NCI-H345 treated with DMSO at 0.1 percent for 48 hours (cell line): ENCODE results near the gene BCL11B.

Experiments used
- DNase-seq: peaks from one replicate; lab custom pipeline; 2025; ENCODE audit not compliant: unreplicated experiment; lab: John Stamatoyannopoulos, UW

Gene BCL11B

DNA sequence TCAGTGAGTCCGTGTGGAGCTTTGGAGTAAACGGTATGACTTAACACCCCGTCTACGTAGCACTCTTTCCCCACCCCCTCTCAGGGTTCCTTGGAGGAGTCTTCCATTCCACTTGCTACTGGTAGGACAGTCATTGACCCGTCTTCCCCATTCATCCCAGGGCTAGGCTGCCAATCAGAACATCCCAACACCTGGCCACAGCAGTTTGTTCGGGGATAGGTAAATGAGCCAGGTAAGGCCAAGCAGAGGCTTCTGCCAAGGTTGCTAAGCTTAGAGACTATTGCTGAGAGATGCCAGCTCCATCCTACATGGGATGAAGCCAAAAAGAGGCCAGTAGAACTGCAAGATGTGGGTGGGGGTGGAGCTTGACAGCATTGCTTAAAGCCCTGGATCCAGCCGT lies 130.8 kb downstream of the BCL11B start:
- DNase-seq, result no peak

GRCh38 chr14:99138999-99139865 lies 132.8 kb downstream of the BCL11B start:
- DNase-seq, result no peak

- no peak for DNase-seq
Measured at GRCh38 chr14:99137913-99138571, 134.0 kb downstream of the BCL11B start.

DNA sequence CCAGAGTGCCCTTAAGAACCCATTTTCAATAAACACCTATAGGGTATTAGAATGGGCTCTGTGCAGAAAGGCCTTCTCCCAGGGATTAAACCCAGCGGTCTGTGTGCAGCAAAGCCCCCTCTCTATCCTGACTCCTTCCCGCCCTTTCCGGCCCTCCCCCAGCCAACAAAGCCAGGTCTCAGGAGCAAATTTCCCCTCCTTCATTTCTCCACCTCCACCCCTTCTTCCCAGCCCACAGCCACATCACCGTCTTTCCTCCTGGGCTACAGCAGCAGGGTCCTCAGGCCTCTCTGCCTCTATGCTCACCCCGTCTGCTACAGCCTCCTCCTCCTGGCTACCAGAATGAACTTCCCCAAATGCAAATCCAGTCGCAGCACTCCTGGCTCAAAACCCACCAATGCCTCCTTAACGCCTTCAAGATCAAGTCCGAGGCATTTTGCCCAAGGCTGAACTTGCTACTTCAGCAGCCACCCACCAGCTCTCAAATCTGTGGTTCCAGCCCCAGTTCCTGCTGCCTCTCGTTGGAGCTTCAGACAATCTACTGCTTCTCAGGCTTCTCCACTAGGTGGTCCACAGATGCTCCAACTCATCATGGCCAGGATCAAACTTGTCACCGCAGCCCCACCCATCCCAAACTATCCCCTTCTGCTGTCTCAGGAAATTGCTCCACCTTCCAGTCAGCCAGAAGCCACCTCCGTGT lies 134.8 kb downstream of the BCL11B start:
- no peak for DNase-seq

GRCh38 chr14:99136401-99136800 lies 135.6 kb downstream of the BCL11B start:
- no peak for DNase-seq

GRCh38 chr14:99136047-99136400 lies 136.0 kb downstream of the BCL11B start:
- DNase-seq, result no peak

GRCh38 chr14:99134516-99135046 lies 137.4 kb downstream of the BCL11B start:
- no peak for DNase-seq

DNA sequence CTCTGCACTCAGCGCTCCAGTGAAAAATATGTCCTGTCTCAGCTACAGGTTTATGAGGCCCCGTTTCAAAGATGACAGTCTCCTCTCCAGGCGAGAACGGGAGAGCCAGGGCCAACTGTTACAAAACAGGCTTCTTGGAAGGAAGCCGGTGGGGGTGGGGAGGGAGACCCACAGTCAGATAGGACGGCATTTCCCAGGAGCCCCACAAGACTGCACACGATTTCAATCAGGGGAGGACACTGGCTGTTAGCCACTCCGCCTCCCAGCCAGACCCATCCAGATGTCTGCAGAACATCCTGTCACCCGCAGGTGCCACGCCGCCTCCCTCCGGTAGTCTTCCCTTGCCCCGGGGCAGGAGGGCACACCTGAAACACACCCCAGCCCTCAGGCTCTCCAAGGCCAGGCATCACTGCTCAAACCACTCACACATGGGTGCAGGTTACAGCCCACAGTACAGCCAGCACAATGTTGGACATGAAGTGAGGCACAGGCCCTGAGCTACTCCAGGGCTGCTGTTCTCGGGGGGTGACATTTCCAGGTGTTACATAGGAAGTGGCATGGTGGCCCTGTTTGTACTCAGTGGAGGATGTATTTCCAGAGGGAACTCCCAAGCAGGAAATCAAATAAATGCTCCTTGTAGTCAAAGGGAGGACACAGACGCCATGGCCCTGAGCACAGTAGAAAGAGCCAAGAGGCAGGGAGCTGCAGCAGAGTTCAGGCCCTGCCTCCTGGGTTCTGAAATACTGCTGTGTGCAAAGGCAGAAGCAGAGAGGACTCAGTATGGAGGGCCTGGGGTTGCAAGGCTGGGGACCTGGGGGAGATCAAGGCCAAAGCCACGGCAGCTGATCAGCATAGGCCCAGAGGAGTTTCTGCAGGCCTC lies 138.1 kb downstream of the BCL11B start:
- DNase-seq, result no peak

DNA sequence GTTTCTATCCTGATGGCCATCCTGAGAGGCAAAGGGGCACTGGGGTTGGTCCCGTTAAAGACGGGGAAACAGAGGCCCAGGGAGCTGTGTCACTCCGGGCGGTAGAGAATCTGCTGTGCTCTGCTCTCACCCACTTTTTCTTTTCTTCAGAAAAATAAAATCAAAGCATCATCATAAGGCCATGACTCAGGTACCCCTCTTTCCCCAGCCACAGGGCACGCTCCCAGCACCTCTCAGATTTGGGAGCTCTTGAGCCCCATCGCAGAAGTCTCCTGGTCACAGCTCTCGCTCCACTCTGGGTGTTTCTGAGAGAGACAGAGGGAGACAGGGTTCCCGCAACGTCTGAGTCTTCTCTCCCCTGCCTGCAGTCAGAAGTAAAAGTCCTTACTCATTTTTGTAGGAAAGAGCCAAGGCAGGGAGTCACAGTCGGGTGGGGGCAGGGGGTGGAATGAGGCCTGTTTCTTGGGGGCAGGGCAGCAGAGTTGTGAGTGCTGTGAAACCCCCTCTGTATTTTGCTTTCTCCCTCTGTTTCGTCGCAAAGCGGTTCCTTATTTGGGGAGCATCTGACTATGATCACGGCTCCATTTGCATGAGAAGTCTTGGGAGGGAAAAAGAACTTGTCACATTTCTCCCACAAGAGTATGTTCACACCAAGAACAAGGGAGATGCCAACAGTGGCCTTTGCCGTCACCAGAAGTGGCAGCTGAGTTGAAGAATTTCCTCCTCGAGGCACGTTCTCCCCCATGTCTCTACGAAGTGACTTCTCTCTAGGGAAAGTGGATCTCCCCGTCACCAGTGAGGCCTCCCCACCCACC lies 139.0 kb downstream of the BCL11B start:
- DNase-seq, result no peak

- no peak for DNase-seq
Measured at GRCh38 chr14:99131632-99132271, 140.2 kb downstream of the BCL11B start.

DNA sequence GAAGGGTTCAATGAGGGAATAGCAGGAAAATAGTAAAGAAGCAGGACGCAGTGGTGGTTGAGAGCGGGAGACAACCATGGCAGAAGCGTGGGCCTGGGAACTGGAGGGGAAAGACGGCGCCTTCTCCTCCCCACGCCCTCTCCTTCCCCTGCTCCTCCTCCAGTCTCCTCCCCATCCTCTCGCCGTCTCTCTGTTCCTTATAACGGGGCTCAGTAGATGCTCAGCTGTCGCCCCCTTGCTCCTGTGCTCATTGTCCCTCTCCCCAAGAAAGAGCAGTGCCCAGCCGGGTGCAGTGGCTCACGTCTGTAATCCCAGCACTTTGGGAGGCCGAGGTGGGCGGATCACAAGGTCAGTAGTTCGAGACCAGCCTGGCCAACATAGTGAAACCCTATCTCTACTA lies 142.0 kb downstream of the BCL11B start:
- DNase-seq, result no peak

GRCh38 chr14:99129211-99129696 lies 142.7 kb downstream of the BCL11B start:
- DNase-seq, result no peak

DNA sequence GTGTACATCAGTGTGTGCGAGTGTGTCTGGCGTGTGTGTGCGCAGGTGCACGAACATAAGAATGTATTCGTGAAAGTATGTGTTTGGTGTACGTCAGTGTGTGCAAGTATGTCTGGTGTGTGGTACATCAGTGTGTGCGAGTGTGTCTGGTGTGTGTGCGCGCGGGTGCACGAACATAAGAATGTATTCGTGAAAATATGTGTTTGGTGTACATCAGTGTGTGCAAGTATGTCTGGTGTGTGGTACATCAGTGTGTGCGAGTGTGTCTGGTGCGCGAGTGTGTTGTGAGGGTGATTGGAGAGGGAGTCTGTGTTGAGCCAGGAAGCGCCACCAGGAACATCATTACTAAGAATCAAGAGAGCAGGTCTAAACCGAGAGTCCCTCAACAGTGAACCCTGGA lies 143.8 kb downstream of the BCL11B start:
- no peak for DNase-seq

- DNase-seq, result no peak
Measured at GRCh38 chr14:99127651-99128167, 144.3 kb downstream of the BCL11B start.

DNA sequence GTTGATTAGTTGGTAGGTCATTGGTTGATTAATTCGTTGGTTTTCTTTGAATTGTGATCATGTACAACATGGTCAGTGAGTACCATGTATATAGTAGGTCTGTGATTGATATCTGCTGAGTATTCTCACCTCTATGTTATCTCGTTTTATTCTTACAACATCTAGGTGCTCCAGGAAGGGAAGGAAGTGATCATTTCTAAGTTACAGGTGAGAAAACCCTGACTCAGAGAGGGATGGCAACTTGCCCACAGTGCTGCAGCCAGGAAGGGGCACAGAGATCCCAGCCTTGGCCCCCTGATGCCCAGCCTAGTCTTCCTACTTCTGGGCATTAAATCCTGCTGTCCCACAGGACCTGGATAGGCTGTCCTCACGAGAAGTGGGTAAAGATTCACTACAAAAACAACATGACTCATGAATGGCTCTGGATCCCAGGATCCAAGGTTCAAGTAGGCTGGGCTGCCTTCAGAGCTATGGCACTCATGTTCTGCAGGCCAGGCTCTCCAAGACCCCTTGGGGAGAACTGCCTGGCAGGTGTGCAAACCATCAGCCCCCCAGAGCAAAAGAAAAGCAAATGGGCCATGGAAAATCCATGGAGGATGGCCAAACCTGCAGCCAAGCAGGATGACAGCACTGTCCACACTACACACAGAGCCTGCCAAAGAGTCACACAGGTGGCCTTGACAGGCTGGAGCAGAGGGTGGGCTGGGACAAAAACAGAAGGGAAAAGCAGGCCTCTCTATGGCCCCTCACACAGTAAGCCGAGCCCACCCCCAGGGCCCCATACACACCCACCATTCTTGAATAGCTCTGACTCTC lies 146.2 kb downstream of the BCL11B start:
- peak; percentile 84 for DNase-seq

GRCh38 chr14:99125113-99125512 lies 146.9 kb downstream of the BCL11B start:
- DNase-seq, result no peak

DNA sequence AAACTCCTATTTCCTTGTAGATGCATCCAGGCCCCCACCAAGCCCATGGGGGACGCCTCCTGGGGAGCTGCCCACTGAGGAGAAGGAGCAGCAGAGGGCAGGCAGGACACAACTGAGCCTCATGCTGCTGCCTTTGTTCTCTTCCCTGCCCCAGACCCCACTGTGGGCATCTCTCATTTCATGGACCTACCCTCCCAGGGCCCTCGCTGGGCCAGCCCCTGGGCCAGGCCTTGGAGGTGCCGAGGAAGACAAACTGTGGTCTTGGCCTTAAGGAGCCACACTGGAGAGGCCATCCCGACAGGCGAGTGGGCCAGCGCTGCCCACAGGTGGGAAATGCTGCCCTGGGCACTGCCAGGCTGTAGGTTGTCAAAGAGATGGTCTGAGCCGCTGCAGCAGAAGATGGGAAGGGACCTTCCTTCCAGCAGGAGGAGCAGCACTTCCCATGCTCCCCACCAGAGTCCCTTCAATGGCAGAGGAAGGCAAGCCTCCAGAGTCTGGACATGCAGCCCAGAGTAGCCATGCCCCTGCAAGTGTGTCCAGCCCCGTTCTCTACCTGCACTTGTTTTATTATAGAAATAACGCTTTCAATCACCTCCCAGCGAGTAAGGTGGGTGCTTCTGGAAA lies 147.4 kb downstream of the BCL11B start:
- no peak for DNase-seq
